H9 (cell line): ENCODE measurements around the gene RIMBP3C. TPM values are rescaled to one million over a fixed set of nuclear protein-coding genes. Genes with fewer than 3 reads are reported as not detected.

Source experiments
- DNase-seq: peaks from one replicate; pipeline ENCODE4 v3.0.0-alpha.2; 2017
- H2AFZ ChIP-seq: one replicate; pipeline ENCODE4 v1.6.1; 2013; ENCODE audit warnings: mild to moderate bottlenecking, low read length, control low read depth, moderate library complexity
- H2AK5ac ChIP-seq: 2 replicates; pipeline ENCODE4 v1.6.1; 2013; ENCODE audit warnings: low read length, control low read depth, mixed read lengths; ENCODE audit not compliant: insufficient read length
- H2BK120ac ChIP-seq: one replicate; pipeline ENCODE4 v1.6.1; 2013; ENCODE audit warnings: low read depth, mild to moderate bottlenecking, low read length, control low read depth, inconsistent platforms; ENCODE audit not compliant: poor library complexity, severe bottlenecking
- H2BK12ac ChIP-seq: 2 replicates; pipeline ENCODE4 v1.6.1; 2013; ENCODE audit warnings: low read length, control low read depth, mixed read lengths, low read depth; ENCODE audit not compliant: insufficient read length
- H2BK15ac ChIP-seq: 2 replicates; pipeline ENCODE4 v1.6.1; 2013; ENCODE audit warnings: low read depth, low read length, control low read depth
- H2BK20ac ChIP-seq: one replicate; pipeline ENCODE4 v1.6.1; 2013; ENCODE audit warnings: low read depth, mild to moderate bottlenecking, low read length, control low read depth, inconsistent platforms; ENCODE audit not compliant: poor library complexity, severe bottlenecking
- H2BK5ac ChIP-seq: 2 replicates; pipeline ENCODE4 v1.6.1; 2013; ENCODE audit warnings: low read length, control low read depth, mixed read lengths; ENCODE audit not compliant: insufficient read length
- H3K14ac ChIP-seq: 2 replicates; pipeline ENCODE4 v1.6.1; 2013; ENCODE audit warnings: low read length, control low read depth; ENCODE audit not compliant: insufficient read depth
- H3K18ac ChIP-seq: 2 replicates; pipeline ENCODE4 v1.6.1; 2013; ENCODE audit warnings: low read depth, mild to moderate bottlenecking, mixed read lengths, low read length, control low read depth; ENCODE audit not compliant: insufficient read length
- H3K23ac ChIP-seq: 2 replicates; pipeline ENCODE4 v1.6.1; 2013; ENCODE audit warnings: low read length, control low read depth, mixed read lengths, low read depth; ENCODE audit not compliant: insufficient read length
- H3K23me2 ChIP-seq: 2 replicates; pipeline ENCODE4 v1.6.1; 2013; ENCODE audit warnings: low read depth, mild to moderate bottlenecking, mixed read lengths, low read length, control low read depth; ENCODE audit not compliant: insufficient read length, poor library complexity, severe bottlenecking
- H3K27ac ChIP-seq: 2 replicates; pipeline ENCODE4 v1.5.1; 2013; ENCODE audit warnings: low read length, control low read depth, mixed read lengths, low read depth; ENCODE audit not compliant: insufficient read length
- H3K27me3 ChIP-seq: 2 replicates; pipeline ENCODE4 v1.6.1; 2013; ENCODE audit warnings: low read length, control low read depth, inconsistent platforms; ENCODE audit not compliant: insufficient read depth
- H3K4ac ChIP-seq: 2 replicates; pipeline ENCODE4 v1.6.1; 2013; ENCODE audit warnings: low read depth, mild to moderate bottlenecking, control low read depth, inconsistent platforms, low read length, moderate library complexity
- H3K4me1 ChIP-seq: 2 replicates; pipeline ENCODE4 v1.6.1; 2013; ENCODE audit warnings: low read length, control low read depth, inconsistent platforms; ENCODE audit not compliant: insufficient read depth
- H3K4me2 ChIP-seq: 2 replicates; pipeline ENCODE4 v1.6.1; 2013; ENCODE audit warnings: low read length, control low read depth, mixed read lengths; ENCODE audit not compliant: insufficient read length, insufficient read depth
- H3K56ac ChIP-seq: 2 replicates; pipeline ENCODE4 v1.6.1; 2013; ENCODE audit warnings: low read depth, mild to moderate bottlenecking, mixed read lengths, low read length, control low read depth; ENCODE audit not compliant: insufficient read length
- H3K79me1 ChIP-seq: 2 replicates; pipeline ENCODE4 v1.6.1; 2013; ENCODE audit warnings: low read depth, mild to moderate bottlenecking, moderate library complexity, low read length, control low read depth, inconsistent platforms; ENCODE audit not compliant: insufficient read depth, poor library complexity, severe bottlenecking
- H3K79me2 ChIP-seq: 2 replicates; pipeline ENCODE4 v1.6.1; 2013; ENCODE audit warnings: low read length, control low read depth, inconsistent platforms; ENCODE audit not compliant: insufficient read depth
- H3K9ac ChIP-seq: 2 replicates; pipeline ENCODE4 v1.6.1; 2013; ENCODE audit warnings: low read length, control low read depth, mixed read lengths; ENCODE audit not compliant: insufficient read length; ENCODE audit errors: extremely low read depth
- H3K9me3 ChIP-seq: one replicate; pipeline ENCODE4 v1.6.1; 2013; ENCODE audit warnings: low read depth, low read length, inconsistent platforms; ENCODE audit not compliant: control insufficient read depth
- H3T11ph ChIP-seq: one replicate; pipeline ENCODE4 v1.6.1; 2013; ENCODE audit warnings: mild to moderate bottlenecking, low read length, control low read depth, inconsistent platforms
- H4K20me1 ChIP-seq: one replicate; pipeline ENCODE4 v1.6.1; 2013; ENCODE audit not compliant: control insufficient read depth, insufficient read length, insufficient read depth
- H4K5ac ChIP-seq: 2 replicates; pipeline ENCODE4 v1.6.1; 2013; ENCODE audit warnings: low read depth, mild to moderate bottlenecking, mixed read lengths, low read length, control low read depth; ENCODE audit not compliant: insufficient read length
- H4K8ac ChIP-seq: replicated peaks from 2 replicates; pipeline ENCODE4 v1.6.1; 2013; ENCODE audit warnings: low read length, control low read depth, mixed read lengths, low read depth; ENCODE audit not compliant: insufficient read length
- H4K91ac ChIP-seq: 2 replicates; pipeline ENCODE4 v1.6.1; 2013; ENCODE audit warnings: low read depth, mild to moderate bottlenecking, moderate library complexity, mixed read lengths, low read length, control low read depth; ENCODE audit not compliant: insufficient read length
- H3K27ac Mint-ChIP-seq, 3 experiments: 2 replicates in 2 of 3; 3 replicates in 1 of 3; pipeline ENCODE4 v1.8.0; 2020 to 2021; ENCODE audit warnings: mixed read lengths in 3 of 3, mild to moderate bottlenecking in 1 of 3, moderate library complexity in 1 of 3
- H3K27me3 Mint-ChIP-seq: 2 replicates; pipeline ENCODE4 v1.8.0; 2021; ENCODE audit warnings: low read depth, mild to moderate bottlenecking, moderate library complexity, mixed read lengths
- H3K36me3 Mint-ChIP-seq, 3 experiments: 2 replicates in 2 of 3; 3 replicates in 1 of 3; pipeline ENCODE4 v1.8.0; 2020 to 2021; ENCODE audit warnings: low read depth in 3 of 3, mixed read lengths in 3 of 3; ENCODE audit not compliant: insufficient read depth in 1 of 3
- H3K4me1 Mint-ChIP-seq, 2 experiments: 2 replicates each; pipeline ENCODE4 v1.8.0; 2020; ENCODE audit warnings: mixed read lengths in 2 of 2
- H3K4me3 Mint-ChIP-seq, 2 experiments: 2 replicates in 1 of 2; 3 replicates in 1 of 2; pipeline ENCODE4 v1.8.0; 2020 to 2021; ENCODE audit warnings: mild to moderate bottlenecking in 2 of 2, mixed read lengths in 2 of 2, moderate library complexity in 1 of 2
- H3K9me3 Mint-ChIP-seq, 2 experiments: 2 replicates in 1 of 2; 3 replicates in 1 of 2; pipeline ENCODE4 v1.8.0; 2020; ENCODE audit warnings: mild to moderate bottlenecking in 2 of 2, mixed read lengths in 2 of 2, moderate library complexity in 1 of 2
- WGBS: extraction: QIAGEN DNeasy Blood & Tissue Kit; methylation state at CpG from one replicate; pipeline ENCODE4 v1.1.7; 2013; ENCODE audit warnings: missing lambda C conversion rate, low lambda C conversion rate, mixed read lengths; ENCODE audit not compliant: insufficient read length; ENCODE audit errors: extremely low coverage; 5-methylcytosine and 5-hydroxymethylcytosine counted together
- total RNA-seq: library from RNA; stranded (reverse); gene quantifications from 2 replicates; pipeline ENCODE4 v1.2.1, GENCODE V29; 2021
- TF ChIP-seq, protein P1 (sequence below): fragments of 200-600 bp; sonication (generic); conservative IDR thresholded peaks from 3 replicates; pipeline ENCODE4 v1.8.0; 2021; ENCODE audit warnings: antibody characterized with exemption, mild to moderate bottlenecking

The RIMBP3C gene
- total RNA-seq, 1 experiment from 2014 or later, result 0.44 TPM

GRCh38 chr22:21599053-21599893 is 48.0 kb upstream of the RIMBP3C start:
- no peak overlapping the region for H2BK5ac ChIP-seq

More at GRCh38 chr22:21599053-21599893, 48.0 kb upstream of the RIMBP3C start:
- H3K36me3 Mint-ChIP-seq, result peaks cover 17 to 38% (median 36%) of the 10 kb centered on the region in 3 experiments; a peak in 6 of 7 replicates
- Histone ChIP-seq H3K23ac (no peak overlapping the region), H2BK20ac (no peak overlapping the region), H4K91ac (no peak overlapping the region), H3K4me1 (no peaks in the 10 kb centered on the region), H3K9ac (peak overlapping the region; percentile 20), H3K27ac (no peak overlapping the region), H3K14ac (no peak overlapping the region), H3K18ac (no peak overlapping the region), H2BK120ac (no peak overlapping the region), H3K79me1 (peaks cover 14% of the 10 kb centered on the region), H3K56ac (no peak overlapping the region), H2AFZ (no peak overlapping the region), H2AK5ac (no peak overlapping the region), H3K4ac (no peak overlapping the region), H3K79me2 (peaks cover 19% of the 10 kb centered on the region; the same call in 1 of the 2 replicates), H3K23me2 (peaks cover 3% of the 10 kb centered on the region), H4K8ac (no peak overlapping the region), H3K27me3 (no peaks in the 10 kb centered on the region), H2BK15ac (no peak overlapping the region), H3K9me3 (no peaks in the 10 kb centered on the region), H3K4me2 (no peak overlapping the region), H4K5ac (no peak overlapping the region), H4K20me1 (peaks cover 5% of the 10 kb centered on the region), H2BK12ac (no peak overlapping the region), H3T11ph (no peak overlapping the region)
- no peak overlapping the region for H3K4me3 Mint-ChIP-seq
- H3K4me1 Mint-ChIP-seq, result peaks cover 3 to 8% of the 10 kb centered on the region in 2 experiments
- H3K27ac Mint-ChIP-seq, result peak overlapping the region in 2 of 3 experiments; percentile 26 to 44; a peak in 4 of 7 replicates
- TF ChIP-seq, protein P1, sequence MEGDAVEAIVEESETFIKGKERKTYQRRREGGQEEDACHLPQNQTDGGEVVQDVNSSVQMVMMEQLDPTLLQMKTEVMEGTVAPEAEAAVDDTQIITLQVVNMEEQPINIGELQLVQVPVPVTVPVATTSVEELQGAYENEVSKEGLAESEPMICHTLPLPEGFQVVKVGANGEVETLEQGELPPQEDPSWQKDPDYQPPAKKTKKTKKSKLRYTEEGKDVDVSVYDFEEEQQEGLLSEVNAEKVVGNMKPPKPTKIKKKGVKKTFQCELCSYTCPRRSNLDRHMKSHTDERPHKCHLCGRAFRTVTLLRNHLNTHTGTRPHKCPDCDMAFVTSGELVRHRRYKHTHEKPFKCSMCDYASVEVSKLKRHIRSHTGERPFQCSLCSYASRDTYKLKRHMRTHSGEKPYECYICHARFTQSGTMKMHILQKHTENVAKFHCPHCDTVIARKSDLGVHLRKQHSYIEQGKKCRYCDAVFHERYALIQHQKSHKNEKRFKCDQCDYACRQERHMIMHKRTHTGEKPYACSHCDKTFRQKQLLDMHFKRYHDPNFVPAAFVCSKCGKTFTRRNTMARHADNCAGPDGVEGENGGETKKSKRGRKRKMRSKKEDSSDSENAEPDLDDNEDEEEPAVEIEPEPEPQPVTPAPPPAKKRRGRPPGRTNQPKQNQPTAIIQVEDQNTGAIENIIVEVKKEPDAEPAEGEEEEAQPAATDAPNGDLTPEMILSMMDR, result no peak
- WGBS, result no CpG with 5 or more reads among the region's 6 CpGs
- H3K9me3 Mint-ChIP-seq, result no peaks in the 10 kb centered on the region
- H3K27me3 Mint-ChIP-seq, result no peaks in the 10 kb centered on the region
- DNase-seq, result peak; percentile 55
